Measurements from ENCODE around the gene AFDN. TPM values are rescaled to one million over a fixed set of nuclear protein-coding genes. Genes with fewer than 3 reads are reported as not detected.

The AFDN gene
- total RNA-seq, 1 experiment from 2014 or later, result 107 TPM

DNA sequence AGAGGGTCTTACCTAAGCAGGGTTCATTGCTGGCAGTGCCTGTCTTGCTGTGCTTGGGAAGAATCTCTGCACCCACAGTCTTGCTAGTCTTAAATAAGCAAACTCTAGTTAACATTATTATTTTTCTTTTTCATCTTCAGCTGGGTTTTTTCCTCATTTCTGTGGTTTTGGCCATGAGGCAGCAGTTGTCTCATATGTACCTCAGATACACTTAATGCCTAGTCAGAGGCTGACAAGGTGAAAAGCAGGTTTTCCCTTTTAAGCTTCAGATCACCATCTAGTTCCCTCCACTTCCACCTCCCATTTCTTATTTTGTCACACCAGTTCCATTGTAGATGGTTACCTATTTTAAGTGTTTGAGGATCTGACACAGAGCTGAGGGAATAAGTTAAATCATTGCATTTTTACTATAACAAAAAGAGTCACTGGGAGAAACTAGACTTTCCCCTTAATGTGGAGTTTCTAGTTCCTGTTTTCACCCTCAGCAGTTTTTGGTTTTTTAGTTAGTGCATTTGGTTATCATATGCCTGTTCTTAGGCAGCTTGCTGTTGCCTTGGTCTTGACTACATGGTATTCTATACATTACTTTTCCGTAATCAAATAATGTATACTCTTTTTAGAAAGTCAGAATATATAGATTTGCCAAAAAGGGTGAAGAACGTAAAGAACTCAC, 46.0 kb downstream of the AFDN start:
- TF ChIP-seq, protein P1, sequence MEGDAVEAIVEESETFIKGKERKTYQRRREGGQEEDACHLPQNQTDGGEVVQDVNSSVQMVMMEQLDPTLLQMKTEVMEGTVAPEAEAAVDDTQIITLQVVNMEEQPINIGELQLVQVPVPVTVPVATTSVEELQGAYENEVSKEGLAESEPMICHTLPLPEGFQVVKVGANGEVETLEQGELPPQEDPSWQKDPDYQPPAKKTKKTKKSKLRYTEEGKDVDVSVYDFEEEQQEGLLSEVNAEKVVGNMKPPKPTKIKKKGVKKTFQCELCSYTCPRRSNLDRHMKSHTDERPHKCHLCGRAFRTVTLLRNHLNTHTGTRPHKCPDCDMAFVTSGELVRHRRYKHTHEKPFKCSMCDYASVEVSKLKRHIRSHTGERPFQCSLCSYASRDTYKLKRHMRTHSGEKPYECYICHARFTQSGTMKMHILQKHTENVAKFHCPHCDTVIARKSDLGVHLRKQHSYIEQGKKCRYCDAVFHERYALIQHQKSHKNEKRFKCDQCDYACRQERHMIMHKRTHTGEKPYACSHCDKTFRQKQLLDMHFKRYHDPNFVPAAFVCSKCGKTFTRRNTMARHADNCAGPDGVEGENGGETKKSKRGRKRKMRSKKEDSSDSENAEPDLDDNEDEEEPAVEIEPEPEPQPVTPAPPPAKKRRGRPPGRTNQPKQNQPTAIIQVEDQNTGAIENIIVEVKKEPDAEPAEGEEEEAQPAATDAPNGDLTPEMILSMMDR (conservative IDR thresholded peaks at IDR 0.05; ENCODE audit: low read depth, low read length), result no peak
- TF ChIP-seq EZH2 (IDR thresholded peaks at IDR 0.05; ENCODE audit: borderline replicate concordance, low read depth, low read length, poor library complexity, severe bottlenecking), result no peak
- ChIA-PET POLR2A (ENCODE audit: low non-redundant PET) (no interaction called here), CTCF (no interaction called here)
- Histone ChIP-seq H3K27me3 (replicated peaks; ENCODE audit: insufficient read depth, low read depth, low read length, poor library complexity) (no peaks in the 10 kb centered on the region), H3K27ac (ENCODE audit: low read depth, low read length, poor library complexity, severe bottlenecking) (no peak overlapping the region), H3K4me3 (ENCODE audit: low read depth, low read length, poor library complexity, severe bottlenecking) (no peak overlapping the region), H3K9me3 (ENCODE audit: low read depth, low read length, poor library complexity, severe bottlenecking) (no peaks in the 10 kb centered on the region), H3K4me1 (ENCODE audit: insufficient read depth, low read length, poor library complexity, severe bottlenecking) (no peaks in the 10 kb centered on the region), H3K36me3 (ENCODE audit: insufficient read depth, low read length, poor library complexity, severe bottlenecking) (peaks cover 6% of the 10 kb centered on the region)
- no peak for DNase-seq (ENCODE audit: low spot score)
- intact Hi-C loops (cut with micrococcal nuclease; ENCODE audit: unreplicated experiment), result no loop called here
- BruUV-seq (replicated peaks), result no TSS peak

DNA sequence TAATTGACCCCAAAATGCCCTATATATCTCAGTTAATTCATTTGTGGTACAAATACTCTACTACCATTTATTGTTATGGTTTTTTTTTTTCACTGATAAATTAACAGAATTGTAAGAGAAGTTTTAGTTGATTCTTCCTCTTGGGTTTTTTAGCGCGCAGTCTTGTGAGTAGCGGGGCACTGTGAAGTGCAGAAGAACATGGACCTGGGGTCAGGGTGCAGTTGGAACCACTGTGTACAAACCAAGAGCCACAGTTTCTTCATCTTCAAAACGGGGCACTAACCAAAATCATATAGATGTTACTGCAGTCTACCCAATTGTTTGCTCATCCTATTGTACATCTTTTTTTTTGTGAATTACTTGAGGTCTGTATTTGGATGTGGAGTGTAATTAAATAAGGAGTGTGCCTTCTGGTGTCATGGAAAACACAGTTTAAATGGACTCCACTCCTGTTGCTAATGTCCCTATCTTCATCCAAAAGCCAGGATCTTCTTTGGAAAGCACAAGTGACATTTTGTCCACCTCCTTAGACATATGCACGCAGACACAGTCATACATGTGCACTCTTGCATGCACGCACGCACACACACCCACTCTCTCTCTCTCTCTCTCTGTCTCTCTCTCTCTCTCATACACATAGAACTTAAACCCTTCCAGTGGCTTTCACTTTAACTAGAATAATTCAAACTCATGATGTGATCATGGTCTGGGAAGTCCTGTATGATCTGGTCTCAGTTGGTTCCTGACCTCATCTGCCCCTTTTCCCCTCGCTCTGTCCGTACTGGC, 51.5 kb downstream of the AFDN start:
- TF ChIP-seq, protein P1 (conservative IDR thresholded peaks at IDR 0.05; ENCODE audit: low read depth, low read length), result no peak
- TF ChIP-seq EZH2 (IDR thresholded peaks at IDR 0.05; ENCODE audit: borderline replicate concordance, low read depth, low read length, poor library complexity, severe bottlenecking), result no peak
- no peaks in the 10 kb centered on the region for H3K4me1 ChIP-seq (ENCODE audit: insufficient read depth, low read length, poor library complexity, severe bottlenecking)
- H3K36me3 ChIP-seq (ENCODE audit: insufficient read depth, low read length, poor library complexity, severe bottlenecking), result peaks cover 3% of the 10 kb centered on the region
- intact Hi-C loops (cut with micrococcal nuclease; ENCODE audit: unreplicated experiment), result no loop called here
- DNase-seq (ENCODE audit: low spot score), result no peak
- no peaks in the 10 kb centered on the region for H3K27me3 ChIP-seq (replicated peaks; ENCODE audit: insufficient read depth, low read depth, low read length, poor library complexity)
- no TSS peak for BruUV-seq (replicated peaks)
- ChIA-PET POLR2A (ENCODE audit: low non-redundant PET) (no interaction called here), CTCF (no interaction called here)
- no peak overlapping the region for H3K27ac ChIP-seq (ENCODE audit: low read depth, low read length, poor library complexity, severe bottlenecking)
- H3K4me3 ChIP-seq (ENCODE audit: low read depth, low read length, poor library complexity, severe bottlenecking), result no peak overlapping the region
- no peaks in the 10 kb centered on the region for H3K9me3 ChIP-seq (ENCODE audit: low read depth, low read length, poor library complexity, severe bottlenecking)

DNA sequence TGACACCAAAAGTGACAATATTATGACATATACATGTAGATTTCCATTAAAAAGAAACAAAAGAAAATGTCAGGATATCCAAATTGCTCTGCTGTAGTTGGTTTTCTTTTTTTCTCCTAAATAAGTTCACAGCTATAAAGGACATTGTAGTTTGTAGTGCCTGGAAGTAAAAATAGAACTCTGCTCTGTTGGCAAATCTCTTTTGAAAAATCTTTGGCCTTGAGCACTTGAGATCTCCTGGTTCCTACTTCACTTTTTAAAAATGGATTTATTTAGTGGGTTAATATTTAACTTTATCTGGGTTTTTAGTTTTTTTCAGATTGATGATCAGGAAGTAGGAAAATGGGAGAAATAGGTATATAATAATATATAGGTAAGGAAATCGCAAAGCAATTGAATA, 52.9 kb downstream of the AFDN start:
- intact Hi-C loops (cut with micrococcal nuclease; ENCODE audit: unreplicated experiment), result no loop called here
- H3K36me3 ChIP-seq (ENCODE audit: insufficient read depth, low read length, poor library complexity, severe bottlenecking), result peaks cover 3% of the 10 kb centered on the region
- ChIA-PET CTCF (no interaction called here), POLR2A (ENCODE audit: low non-redundant PET) (no interaction called here)
- no TSS peak for BruUV-seq (replicated peaks)
- no peak overlapping the region for H3K27ac ChIP-seq (ENCODE audit: low read depth, low read length, poor library complexity, severe bottlenecking)
- no peak for TF ChIP-seq EZH2 (IDR thresholded peaks at IDR 0.05; ENCODE audit: borderline replicate concordance, low read depth, low read length, poor library complexity, severe bottlenecking)
- TF ChIP-seq, protein P1 (conservative IDR thresholded peaks at IDR 0.05; ENCODE audit: low read depth, low read length), result no peak
- no peaks in the 10 kb centered on the region for H3K4me1 ChIP-seq (ENCODE audit: insufficient read depth, low read length, poor library complexity, severe bottlenecking)
- H3K27me3 ChIP-seq (replicated peaks; ENCODE audit: insufficient read depth, low read depth, low read length, poor library complexity), result no peaks in the 10 kb centered on the region
- no peaks in the 10 kb centered on the region for H3K9me3 ChIP-seq (ENCODE audit: low read depth, low read length, poor library complexity, severe bottlenecking)
- H3K4me3 ChIP-seq (ENCODE audit: low read depth, low read length, poor library complexity, severe bottlenecking), result no peak overlapping the region
- DNase-seq (ENCODE audit: low spot score), result no peak
